Measurements from ENCODE around the gene UNKL.

GRCh38 chr16:1340730-1341494 is 73.6 kb downstream of the UNKL start:
- TF ChIP-seq EZH2phosphoT487 (IDR thresholded peaks at IDR 0.05) (no peak), EZH2 (IDR thresholded peaks at IDR 0.05) (no peak)

All from neural progenitor cell (in vitro differentiated cells).